K562 (cell line): ENCODE results near the gene TPK1. TPM values are rescaled to one million over a fixed set of nuclear protein-coding genes. Genes with fewer than 3 reads are reported as not detected.

Source experiments
- ATAC-seq: fragments of 200-7000 bp; cut with Tn5 transposase; 3 replicates; pipeline ENCODE4 v1.9.1; 2020; ENCODE audit warnings: moderate library complexity
- BruUV-seq: library from RNA; stranded (reverse); fragments of 400-500 nt; replicated peaks from 2 replicates; lab custom pipeline; 2021; lab: Mats Ljungman, UMichigan
- CTCF ChIA-PET: fragments of 300-600 bp; formaldehyde crosslinking; extraction: SDS; loops from one replicate; lab custom pipeline; 2021; ENCODE audit warnings: low intra/inter-chr PET ratio; lab: Yijun Ruan, JAX
- POLR2A ChIA-PET: fragments of 300-600, 350-650 bp; sonication (Branson Sonifier 250); formaldehyde crosslinking; extraction: SDS; loops from one replicate; lab custom pipeline; 2021; ENCODE audit warnings: antibody characterized with exemption, inconsistent platforms; lab: Yijun Ruan, JAX
- DNase-seq, 4 experiments: peaks; one replicate each; pipeline versions ENCODE4 v3.0.0 to v3.0.0-alpha.2; 2011 to 2018; ENCODE audit warnings: low spot score in 3 of 4, mixed read lengths in 3 of 4; ENCODE audit errors: extremely low read depth in 1 of 4
- FAIRE-seq: peaks from 2 replicates; lab custom pipeline; 2011; peaks lifted over from hg19 to GRCh38; lab: Jason Lieb, UNC
- H2AFZ ChIP-seq: 2 replicates; pipeline ENCODE4 v1.6.0; 2011; ENCODE audit warnings: low read depth, low read length, control low read depth, inconsistent platforms
- H3K27ac ChIP-seq: fragments of 200-600 bp; 3 replicates; pipeline ENCODE4 v1.8.0; 2011; ENCODE audit warnings: low read depth, mild to moderate bottlenecking, control low read depth, inconsistent platforms, low read length, moderate library complexity, mixed read lengths; ENCODE audit errors: extremely low read depth
- H3K27me3 ChIP-seq, 2 experiments: fragments of 300-600 bp in 1 of 2; 2 replicates in 1 of 2; 3 replicates in 1 of 2; pipeline versions ENCODE4 v1.6.0 to v1.8.0; 2011; ENCODE audit warnings: inconsistent platforms in 2 of 2, low read length in 2 of 2, mild to moderate bottlenecking in 1 of 2, mixed read lengths in 1 of 2, moderate library complexity in 1 of 2; ENCODE audit not compliant: control insufficient read depth in 2 of 2, insufficient read depth in 2 of 2
- H3K36me3 ChIP-seq: fragments of 300-600 bp; 3 replicates; pipeline ENCODE4 v1.8.0; 2011; ENCODE audit warnings: mild to moderate bottlenecking, low read length, inconsistent platforms; ENCODE audit not compliant: control insufficient read depth, insufficient read depth
- H3K4me1 ChIP-seq, 2 experiments: fragments of 200-600 bp in 1 of 2; replicated peaks in 1 of 2; 2 replicates in 1 of 2; 3 replicates in 1 of 2; pipeline versions ENCODE4 v1.5.1 to v1.8.0; 2011; ENCODE audit warnings: inconsistent platforms in 2 of 2, low read length in 2 of 2, mild to moderate bottlenecking in 1 of 2, mixed read lengths in 1 of 2, moderate library complexity in 1 of 2; ENCODE audit not compliant: control insufficient read depth in 2 of 2, insufficient read depth in 2 of 2
- H3K4me2 ChIP-seq: 2 replicates; pipeline ENCODE4 v1.6.1; 2011; ENCODE audit warnings: low read length, control low read depth, inconsistent platforms, mixed read lengths; ENCODE audit not compliant: insufficient read depth
- H3K4me3 ChIP-seq: fragments of 200-600 bp; sonication (generic), shearing (Covaris generic); 2 replicates; pipeline ENCODE4 v1.5.1; 2016; ENCODE audit warnings: control low read depth, inconsistent platforms
- H3K79me2 ChIP-seq: fragments of 200-600 bp; 3 replicates; pipeline ENCODE4 v1.8.0; 2011; ENCODE audit warnings: low read length, inconsistent platforms; ENCODE audit not compliant: control insufficient read depth, insufficient read depth
- H3K9ac ChIP-seq, 2 experiments: 2 replicates each; pipeline versions ENCODE4 v1.6.0 to v1.6.1; 2011; ENCODE audit warnings: low read depth in 2 of 2, low read length in 2 of 2, control low read depth in 1 of 2, inconsistent platforms in 1 of 2, mild to moderate bottlenecking in 1 of 2, mixed read lengths in 1 of 2; ENCODE audit not compliant: insufficient read depth in 1 of 2
- H3K9me1 ChIP-seq: one replicate; pipeline ENCODE4 v1.6.0; 2011; ENCODE audit warnings: inconsistent platforms, mild to moderate bottlenecking, low read length, moderate library complexity; ENCODE audit not compliant: control insufficient read depth, insufficient read depth
- H3K9me3 ChIP-seq: replicated peaks from 2 replicates; pipeline ENCODE4 v1.5.1; 2011; ENCODE audit warnings: low read depth, low read length, inconsistent platforms; ENCODE audit not compliant: control insufficient read depth, insufficient read depth
- H4K20me1 ChIP-seq: replicated peaks from 2 replicates; pipeline ENCODE4 v1.6.1; 2011; ENCODE audit warnings: low read length, inconsistent platforms, mixed read lengths; ENCODE audit not compliant: control insufficient read depth, insufficient read depth
- BRD4 ChIP-seq: fragments of 200-600 bp; sonication (generic); IDR thresholded peaks from 2 replicates; pipeline ENCODE4 v1.6.1; 2017; ENCODE audit warnings: inconsistent platforms
- CBX1 ChIP-seq: sonication (generic); IDR thresholded peaks from 2 replicates; pipeline ENCODE4 v1.6.1; 2016; ENCODE audit warnings: antibody characterized with exemption, low read depth, mild to moderate bottlenecking
- EP300 ChIP-seq: IDR thresholded peaks from 2 replicates; pipeline ENCODE4 v1.6.1; 2012; ENCODE audit warnings: low read length, improper control_type of control experiment
- ETV1 ChIP-seq: fragments of 450-650 bp; conservative IDR thresholded peaks from 2 replicates; pipeline ENCODE4 v1.6.1; 2016; ENCODE audit warnings: missing genetic modification characterization, control low read depth, low read depth, missing compliant biosample characterization
- PRDM10 ChIP-seq: fragments of 450-650 bp; IDR thresholded peaks from 2 replicates; pipeline ENCODE4 v1.6.1; 2018; ENCODE audit not compliant: partially characterized antibody
- TAF15 ChIP-seq: fragments of 200-400 bp; formaldehyde crosslinking; IDR thresholded peaks from 2 replicates; pipeline ENCODE4 v1.6.1; 2017; ENCODE audit warnings: mild to moderate bottlenecking, low read depth, low read length, moderate library complexity
- ZBTB43 ChIP-seq: sonication (generic); formaldehyde crosslinking; IDR thresholded peaks from 2 replicates; pipeline ENCODE4 v1.8.0; 2023; ENCODE audit warnings: mild to moderate bottlenecking, missing genetic modification reagents
- ZNF134 ChIP-seq: fragments of 250-450 bp; sonication (Bioruptor Pico); conservative IDR thresholded peaks from 2 replicates; pipeline ENCODE4 v1.4.0; 2020
- WGBS: fragments of 100-300 bp; shearing (Covaris generic); methylation state at CpG from one replicate; pipeline ENCODE4 v1.1.6; 2016; ENCODE audit warnings: low coverage, mixed read lengths; ENCODE audit not compliant: insufficient coverage; ENCODE audit errors: missing lambda C conversion rate; 5-methylcytosine and 5-hydroxymethylcytosine counted together
- in situ Hi-C: fragments of 300-500 bp; cut with MboI; formaldehyde crosslinking; loops from 4 replicates; pipeline ENCODE4 v1.15.0; 2018; ENCODE audit warnings: inconsistent platforms, mixed read lengths
- intact Hi-C: fragments of 100-400 bp; cut with micrococcal nuclease; formaldehyde crosslinking; loops from 2 replicates; pipeline ENCODE4 v1.14.2; 2022
- polyA plus RNA-seq, 8 experiments: library from polyadenylated mRNA; depleted of rRNA in 4 of 8; stranded (reverse) in 5 of 8; unstranded in 3 of 8; fragments of >200 nt; fragmentation: Nextera tagmentation in 2 of 8; fragmentation: Illumina TruSeq in 1 of 8; extraction: Ambion mirVana in 2 of 8; extraction: Trizol in 1 of 8; gene quantifications; 2 replicates each; pipeline versions ENCODE4 v1.2.1 to v1.2.3, GENCODE V29; 2011 to 2014; ENCODE audit warnings: inconsistent platforms in 1 of 8, missing spikeins in 1 of 8
- total RNA-seq, 7 experiments: library from RNA; depleted of rRNA in 6 of 7; stranded (reverse); fragments of >200 nt in 6 of 7; fragmentation: Illumina TruSeq in 2 of 7; extraction: Trizol in 2 of 7; gene quantifications; 2 replicates each; pipeline versions ENCODE4 v1.2.1 to v1.2.3, GENCODE V29; 2011 to 2021; ENCODE audit warnings: low replicate concordance in 1 of 7
- TF ChIP-seq, protein P1 (sequence below): sonication (generic); formaldehyde crosslinking; IDR thresholded peaks from 2 replicates; pipeline ENCODE4 v1.8.1; 2023; ENCODE audit warnings: missing genetic modification reagents, mild to moderate bottlenecking, borderline replicate concordance

The TPK1 gene
- total and polyA plus RNA-seq, 9 of the 15 experiments (the other 6 are each of a cell fraction or from before 2014, with no cell fraction given): 5.1 to 16.2 (median 9.2) TPM

- H3K27me3 ChIP-seq: no peaks in the 10 kb centered on the region
- ATAC-seq (no peak), DNase-seq (no peak), FAIRE-seq (no peak)
- H3K4me3 ChIP-seq: no peak overlapping the region
- H4K20me1 ChIP-seq: no peaks in the 10 kb centered on the region
- no peaks in the 10 kb centered on the region for H3K79me2 ChIP-seq
- no peak overlapping the region for H3K9ac ChIP-seq
- intact Hi-C loops: no loop called here
- no peak overlapping the region for H3K4me2 ChIP-seq
- H3K27ac ChIP-seq: no peak overlapping the region
- no peaks in the 10 kb centered on the region for H3K9me1 ChIP-seq
- no TSS peak for BruUV-seq
- 17% methylated on average over 4 of the region's 4 CpGs for WGBS
- H3K9me3 ChIP-seq: no peaks in the 10 kb centered on the region
- no peaks in the 10 kb centered on the region for H3K36me3 ChIP-seq
- H3K4me1 ChIP-seq: peaks cover 0 to 11% of the 10 kb centered on the region in 2 experiments; a peak in 2 of 5 replicates
- CTCF ChIA-PET: no interaction called here
- POLR2A ChIA-PET: interaction anchor here (0.7 to 2.1 kb wide), 2 partner anchors 8 to 9 kb away, joined by 4 to 6 read pairs; partner anchors contain the start of gene TPK1
- in situ Hi-C loops: no loop called here
- no peak overlapping the region for H2AFZ ChIP-seq
- no peak for TF ChIP-seq BRD4
- TF ChIP-seq, protein P1, sequence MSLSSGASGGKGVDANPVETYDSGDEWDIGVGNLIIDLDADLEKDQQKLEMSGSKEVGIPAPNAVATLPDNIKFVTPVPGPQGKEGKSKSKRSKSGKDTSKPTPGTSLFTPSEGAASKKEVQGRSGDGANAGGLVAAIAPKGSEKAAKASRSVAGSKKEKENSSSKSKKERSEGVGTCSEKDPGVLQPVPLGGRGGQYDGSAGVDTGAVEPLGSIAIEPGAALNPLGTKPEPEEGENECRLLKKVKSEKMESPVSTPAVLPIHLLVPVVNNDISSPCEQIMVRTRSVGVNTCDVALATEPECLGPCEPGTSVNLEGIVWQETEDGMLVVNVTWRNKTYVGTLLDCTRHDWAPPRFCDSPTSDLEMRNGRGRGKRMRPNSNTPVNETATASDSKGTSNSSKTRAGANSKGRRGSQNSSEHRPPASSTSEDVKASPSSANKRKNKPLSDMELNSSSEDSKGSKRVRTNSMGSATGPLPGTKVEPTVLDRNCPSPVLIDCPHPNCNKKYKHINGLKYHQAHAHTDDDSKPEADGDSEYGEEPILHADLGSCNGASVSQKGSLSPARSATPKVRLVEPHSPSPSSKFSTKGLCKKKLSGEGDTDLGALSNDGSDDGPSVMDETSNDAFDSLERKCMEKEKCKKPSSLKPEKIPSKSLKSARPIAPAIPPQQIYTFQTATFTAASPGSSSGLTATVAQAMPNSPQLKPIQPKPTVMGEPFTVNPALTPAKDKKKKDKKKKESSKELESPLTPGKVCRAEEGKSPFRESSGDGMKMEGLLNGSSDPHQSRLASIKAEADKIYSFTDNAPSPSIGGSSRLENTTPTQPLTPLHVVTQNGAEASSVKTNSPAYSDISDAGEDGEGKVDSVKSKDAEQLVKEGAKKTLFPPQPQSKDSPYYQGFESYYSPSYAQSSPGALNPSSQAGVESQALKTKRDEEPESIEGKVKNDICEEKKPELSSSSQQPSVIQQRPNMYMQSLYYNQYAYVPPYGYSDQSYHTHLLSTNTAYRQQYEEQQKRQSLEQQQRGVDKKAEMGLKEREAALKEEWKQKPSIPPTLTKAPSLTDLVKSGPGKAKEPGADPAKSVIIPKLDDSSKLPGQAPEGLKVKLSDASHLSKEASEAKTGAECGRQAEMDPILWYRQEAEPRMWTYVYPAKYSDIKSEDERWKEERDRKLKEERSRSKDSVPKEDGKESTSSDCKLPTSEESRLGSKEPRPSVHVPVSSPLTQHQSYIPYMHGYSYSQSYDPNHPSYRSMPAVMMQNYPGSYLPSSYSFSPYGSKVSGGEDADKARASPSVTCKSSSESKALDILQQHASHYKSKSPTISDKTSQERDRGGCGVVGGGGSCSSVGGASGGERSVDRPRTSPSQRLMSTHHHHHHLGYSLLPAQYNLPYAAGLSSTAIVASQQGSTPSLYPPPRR: no peak
- TF ChIP-seq ETV1 (tag): no peak
- no peak for TF ChIP-seq CBX1
- TF ChIP-seq PRDM10: no peak
- no peak for TF ChIP-seq EP300
- TF ChIP-seq TAF15: no peak
- TF ChIP-seq ZNF134 (CRISPR knock-in tag): no peak
- TF ChIP-seq ZBTB43 (CRISPR knock-in tag): no peak
Measured at GRCh38 chr7:144827621-144828020, 8.2 kb downstream of the TPK1 start.
